HG02610 (cell line): ENCODE results near the gene MICAL3.

Source experiments
- ATAC-seq: cut with Tn5 transposase; IDR thresholded peaks from one replicate; pipeline ENCODE4 v1.9.1; 2021; ENCODE audit warnings: mild to moderate bottlenecking, moderate library complexity; ENCODE audit not compliant: unreplicated experiment

Gene MICAL3

GRCh38 chr22:17875631-17876030 lies 148.7 kb downstream of the MICAL3 start:
- ATAC-seq = no peak

DNA sequence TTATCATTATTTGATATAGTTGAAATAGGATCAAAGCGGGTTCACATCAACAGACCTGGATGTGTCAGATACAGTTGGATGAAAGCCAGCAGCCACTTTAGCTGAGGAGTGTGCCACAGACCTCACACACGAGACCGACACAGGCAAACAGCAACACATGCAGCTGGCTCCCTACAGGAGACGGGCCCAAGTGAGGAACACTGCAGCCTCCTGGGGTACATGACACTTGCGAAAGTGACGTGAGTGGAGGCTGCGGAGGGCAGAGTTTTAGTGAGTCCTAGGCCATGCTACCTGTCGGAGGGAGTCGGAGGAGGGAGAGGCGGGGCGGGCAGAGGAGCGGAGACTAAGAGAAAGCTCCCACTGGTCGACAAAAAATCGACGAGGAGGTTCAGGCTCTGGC lies 149.2 kb downstream of the MICAL3 start:
- ATAC-seq = no peak

GRCh38 chr22:17874231-17874905 lies 150.0 kb downstream of the MICAL3 start:
- ATAC-seq = no peak

- no peak for ATAC-seq
These were observed 150.6 kb downstream of the MICAL3 start for GRCh38 chr22:17873804-17874203.

DNA sequence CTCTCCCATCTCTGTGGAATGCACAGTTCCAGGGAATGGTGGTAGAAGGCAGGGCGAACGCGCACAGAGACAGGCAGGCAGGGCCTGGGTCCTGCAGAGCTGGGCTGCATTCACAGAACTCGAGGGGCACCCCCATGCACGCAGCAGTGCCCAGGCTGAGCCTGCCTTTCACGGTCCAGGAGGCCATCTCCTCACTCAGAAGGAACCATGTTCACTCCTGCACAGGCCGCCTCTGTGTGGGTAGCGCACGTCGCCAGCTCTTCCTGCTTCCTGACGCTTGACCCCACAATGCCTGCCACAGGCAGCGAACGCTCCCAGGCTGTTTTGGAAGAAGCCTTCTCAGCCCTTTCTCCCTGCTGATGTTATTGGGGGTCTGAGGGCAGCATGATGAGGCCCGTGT lies 151.2 kb downstream of the MICAL3 start:
- no peak for ATAC-seq

DNA sequence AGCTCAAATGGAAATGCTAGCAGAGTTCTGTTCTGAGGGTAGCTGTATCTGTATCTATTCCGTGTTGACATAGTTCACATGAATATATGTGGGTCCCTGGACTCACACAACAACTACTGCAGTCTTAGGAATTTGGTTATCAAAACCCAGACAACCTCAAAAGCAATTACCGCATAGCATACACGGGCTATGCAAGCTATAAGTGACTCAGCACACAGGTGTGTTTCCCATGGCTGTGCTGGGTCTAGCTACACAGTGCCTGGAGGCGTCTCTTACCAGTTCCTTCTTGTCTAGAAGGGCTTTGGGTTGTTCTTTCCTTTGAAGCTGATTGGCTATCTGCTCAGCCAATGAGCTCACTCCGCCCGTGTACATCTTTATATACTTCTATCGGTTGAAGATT lies 151.9 kb downstream of the MICAL3 start:
- ATAC-seq = no peak

GRCh38 chr22:17871726-17872458 lies 152.5 kb downstream of the MICAL3 start:
- no peak for ATAC-seq

- ATAC-seq = no peak
These were observed 154.0 kb downstream of the MICAL3 start for GRCh38 chr22:17870407-17870806.

- ATAC-seq = no peak
These were observed 154.9 kb downstream of the MICAL3 start for GRCh38 chr22:17869285-17870096.

- no peak for ATAC-seq
These were observed 155.6 kb downstream of the MICAL3 start for GRCh38 chr22:17868771-17869170.

GRCh38 chr22:17867160-17867785 lies 157.1 kb downstream of the MICAL3 start:
- ATAC-seq = no peak

GRCh38 chr22:17866621-17867020 lies 157.7 kb downstream of the MICAL3 start:
- no peak for ATAC-seq

DNA sequence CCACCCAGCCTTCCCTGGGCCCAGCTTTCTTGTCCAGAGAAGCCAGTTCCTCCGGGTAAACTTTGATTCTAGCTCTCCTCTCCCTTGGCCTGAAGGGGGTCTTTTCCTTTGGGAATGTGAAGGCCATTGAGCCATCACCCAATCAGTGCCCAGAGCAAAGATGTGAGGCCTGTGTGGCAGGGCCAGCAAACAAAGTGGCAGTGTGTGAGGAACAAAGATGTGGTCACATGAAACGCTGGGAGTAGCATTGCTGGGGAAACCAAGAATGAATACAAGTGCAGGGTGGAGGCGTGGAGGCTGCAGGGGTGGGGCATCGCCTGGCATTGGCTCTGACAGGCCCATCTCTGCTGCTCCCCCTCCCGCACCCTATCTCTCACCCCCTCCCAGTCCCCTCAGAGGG lies 158.2 kb downstream of the MICAL3 start:
- no peak for ATAC-seq

GRCh38 chr22:17865183-17866055 lies 158.9 kb downstream of the MICAL3 start:
- no peak for ATAC-seq

DNA sequence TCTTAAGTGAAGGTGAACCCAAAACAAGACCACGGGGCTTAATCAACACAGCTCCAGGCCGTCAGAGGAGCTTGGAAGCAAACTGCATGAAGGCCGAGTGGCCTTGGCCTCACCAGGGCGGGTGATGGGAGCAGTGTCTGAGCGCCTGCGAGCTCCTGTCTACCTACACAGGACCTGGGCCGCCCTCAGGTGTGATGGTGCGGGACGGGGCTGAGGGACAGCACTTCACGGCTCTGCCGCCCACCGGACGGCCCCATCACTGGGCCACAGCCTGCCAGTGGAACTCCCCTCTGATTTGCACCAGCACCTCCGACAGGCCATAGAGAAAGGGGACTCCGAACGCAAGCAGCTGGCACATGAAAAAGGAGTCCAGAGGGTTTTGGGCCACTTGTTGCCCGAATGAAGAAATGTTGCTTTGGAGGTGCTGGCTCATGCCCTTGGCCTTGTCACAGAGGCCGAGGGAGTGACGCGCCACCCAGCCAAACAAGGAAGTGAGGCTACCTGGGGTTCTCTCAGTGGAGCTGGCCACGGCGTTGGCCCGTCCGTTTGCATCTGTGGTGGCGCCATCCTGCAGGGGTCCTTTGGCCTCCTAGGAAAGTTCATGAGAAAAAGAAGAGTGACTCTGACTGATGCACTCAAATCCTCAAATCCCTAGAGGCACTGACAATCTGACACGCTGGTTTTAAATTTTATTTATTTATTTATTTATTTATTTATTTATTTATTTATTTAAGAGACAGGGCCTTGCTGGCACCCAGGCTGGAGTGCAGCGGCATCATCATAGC lies 159.8 kb downstream of the MICAL3 start:
- ATAC-seq = no peak

- no peak for ATAC-seq
These were observed 161.6 kb downstream of the MICAL3 start for GRCh38 chr22:17862646-17863181.

GRCh38 chr22:17861909-17862308 lies 162.5 kb downstream of the MICAL3 start:
- no peak for ATAC-seq

DNA sequence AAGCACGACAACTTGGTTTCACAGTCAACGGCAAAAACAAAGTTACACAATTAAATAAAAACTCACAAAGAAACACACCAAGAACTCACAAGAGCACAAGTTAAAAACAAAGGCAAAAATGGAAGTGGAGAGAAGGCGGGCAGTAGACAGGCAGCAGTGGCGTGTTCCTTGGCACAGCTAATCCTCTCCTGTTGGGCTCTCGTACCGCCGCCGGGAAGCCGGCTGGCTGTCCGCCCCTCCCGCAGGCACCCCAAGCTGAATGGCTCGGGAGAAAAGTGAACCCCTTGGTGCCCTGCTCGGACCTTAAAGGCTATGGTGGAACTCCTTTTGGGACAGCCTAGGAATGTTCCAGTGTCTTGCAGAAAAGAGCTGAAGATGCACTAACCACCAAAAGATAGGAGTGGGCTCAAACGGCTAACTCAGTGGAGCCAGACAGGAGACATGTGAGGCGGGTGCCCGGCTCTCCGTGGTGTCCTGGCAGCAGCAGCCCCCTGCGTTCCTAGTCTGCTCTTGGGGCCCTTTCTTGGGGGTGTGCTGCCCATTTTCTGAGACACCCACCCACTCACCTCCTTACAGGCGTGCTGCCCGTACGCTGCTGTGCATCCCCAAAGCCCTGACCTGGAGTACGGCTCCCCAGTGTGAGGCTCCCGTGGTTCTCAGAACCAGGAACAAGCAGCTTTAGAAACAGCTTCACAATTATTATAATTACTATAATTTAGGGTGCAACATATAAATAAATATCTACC lies 164.0 kb downstream of the MICAL3 start:
- ATAC-seq = no peak

DNA sequence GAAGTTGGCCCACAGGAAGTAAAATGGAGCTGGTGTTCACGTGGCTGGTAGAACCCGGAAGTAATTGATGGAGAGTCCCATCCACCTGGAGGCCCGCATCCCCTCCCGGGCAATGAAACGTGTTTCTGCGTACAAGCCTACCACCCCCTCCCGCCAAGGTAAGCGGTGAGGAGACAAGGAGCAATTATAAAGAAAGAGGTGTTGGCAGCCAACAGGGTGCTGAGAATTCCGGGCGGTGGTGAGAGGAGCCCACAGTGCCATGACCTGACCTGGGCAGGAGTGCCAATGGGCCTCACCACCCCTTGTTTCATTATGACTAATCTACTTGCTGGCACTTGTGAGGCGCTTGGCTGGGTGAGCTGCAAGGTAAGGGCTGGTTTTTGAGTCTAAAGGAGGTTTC lies 166.3 kb downstream of the MICAL3 start:
- no peak for ATAC-seq
